A375 (cell line): ENCODE measurements around the gene TPM4. TPM values are rescaled to one million over a fixed set of nuclear protein-coding genes. Genes with fewer than 3 reads are reported as not detected.

ENCODE experiments used
- total RNA-seq: library from RNA; depleted of rRNA; stranded (reverse); fragments of >200 nt; shearing (Covaris generic); gene quantifications from 2 replicates; pipeline ENCODE4 v1.2.3, GENCODE V29; 2014; rRNA removed

TPM4 gene
- 351 and 372 TPM in 2 replicates for total RNA-seq

GRCh38 chr19:16076154-16076957 lies at the start of gene TPM4:
TPM4 (plus strand) TSS chr19:16076495; CDS start chr19:16076566, 71 bp downstream.

GRCh38 chr19:16111160-16111908 lies 35.0 kb downstream of the TPM4 start, which contains the start of gene RAB8A:
RAB8A (plus strand) TSS chr19:16111889; CDS start chr19:16111902, 13 bp downstream.

GRCh38 chr19:16143399-16144215 lies 67.3 kb downstream of the TPM4 start, which contains the start of gene HSH2D:
HSH2D (plus strand) TSS chr19:16143685; CDS start chr19:16148751, 5,066 bp downstream.

Other genes starting within 250 kb of the TPM4 start
- 0.26 and 0.42 TPM in 2 replicates for gene CYP4F2, start 178.4 kb upstream of the TPM4 start, total RNA-seq
- gene CYP4F11, start 142.0 kb upstream of the TPM4 start, total RNA-seq: 0.58 and 0.72 TPM in 2 replicates
- not detected in 2 replicates for gene OR10H4, start 127.5 kb upstream of the TPM4 start, total RNA-seq
- 55.5 and 62.9 TPM in 2 replicates for gene RAB8A, start 35.4 kb downstream of the TPM4 start, total RNA-seq
- not detected in 2 replicates for gene HSH2D, start 67.2 kb downstream of the TPM4 start, total RNA-seq
- gene CIB3, start 97.0 kb downstream of the TPM4 start, total RNA-seq: not detected in 2 replicates
- 241 and 257 TPM in 2 replicates for gene FAM32A, start 108.9 kb downstream of the TPM4 start, total RNA-seq
- 129 and 132 TPM in 2 replicates for gene AP1M1, start 121.4 kb downstream of the TPM4 start, total RNA-seq
- gene KLF2, start 248.3 kb downstream of the TPM4 start, total RNA-seq: 1.7 and 2.5 TPM in 2 replicates